ENCODE measurements around the gene IFT43. TPM values are rescaled to one million over a fixed set of nuclear protein-coding genes. Genes with fewer than 3 reads are reported as not detected.
"Not testable (repeated sequence)": the region's sequence is repeated elsewhere in the genome, so short reads cannot be mapped to it uniquely, and the experiment has no call there.

IFT43 gene
- total RNA-seq, 1 donor from 2014 or later: 8.2 TPM

DNA sequence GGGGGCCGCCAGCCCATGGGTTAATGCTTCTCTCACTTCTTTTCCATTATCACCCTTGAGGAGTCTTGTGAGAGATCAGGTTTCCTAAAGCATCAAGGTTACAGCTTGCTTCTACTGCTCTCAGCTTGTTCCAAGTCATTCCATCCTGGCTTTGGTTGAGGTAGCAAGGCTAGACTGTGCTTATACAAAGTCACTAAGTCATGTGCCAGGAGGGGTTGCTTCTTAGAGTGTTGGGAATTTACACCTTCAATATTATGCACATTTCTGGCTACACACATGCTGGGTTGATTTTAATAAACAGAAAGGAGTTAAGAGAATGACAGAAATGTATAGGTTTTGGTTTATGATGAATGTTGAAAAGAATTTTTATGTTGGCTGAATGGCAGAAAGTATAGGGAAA, 21.8 kb downstream of the IFT43 start:
- intact Hi-C loops (cut with micrococcal nuclease): no loop called here
- peaks cover 14% of the 10 kb centered on the region for H3K9me3 Mint-ChIP-seq
- peaks cover 5% of the 10 kb centered on the region for H3K36me3 Mint-ChIP-seq (ENCODE audit: low read depth)

DNA sequence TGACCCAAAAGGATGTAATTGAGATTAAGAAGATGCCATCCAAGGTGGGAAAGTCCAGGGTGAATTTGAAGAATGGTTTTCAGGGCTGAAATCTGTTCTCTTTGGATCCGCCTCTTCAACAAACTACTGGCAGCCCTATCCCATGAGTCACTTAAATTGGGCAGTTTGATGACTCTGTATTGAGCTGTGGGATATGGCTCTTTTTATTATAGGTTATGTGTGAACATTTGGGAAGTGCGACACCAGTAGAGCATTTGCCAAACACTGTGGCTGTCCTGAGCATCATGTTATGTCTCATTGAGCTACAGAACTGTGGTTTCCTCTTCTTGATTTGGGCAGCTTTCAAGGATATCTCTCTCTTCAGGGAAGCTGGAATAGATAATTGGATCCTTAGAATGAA, 22.3 kb downstream of the IFT43 start:
- H3K36me3 Mint-ChIP-seq (ENCODE audit: low read depth): peaks cover 5% of the 10 kb centered on the region
- intact Hi-C loops (cut with micrococcal nuclease): no loop called here
- H3K9me3 Mint-ChIP-seq: peaks cover 14% of the 10 kb centered on the region
- H3K27ac Mint-ChIP-seq: no peak overlapping the region
- no peak for DNase-seq (ENCODE audit: low spot score)
- no peaks in the 10 kb centered on the region for H3K27me3 Mint-ChIP-seq (ENCODE audit: low read depth)
- no peak overlapping the region for H3K4me3 Mint-ChIP-seq (ENCODE audit: low read depth)
- no peaks in the 10 kb centered on the region for H3K4me1 Mint-ChIP-seq (ENCODE audit: low read depth)

More for the DNA sequence above, 21.8 kb downstream of the IFT43 start:
- Mint-ChIP-seq H3K27me3 (ENCODE audit: low read depth) (no peaks in the 10 kb centered on the region), H3K4me3 (ENCODE audit: low read depth) (no peak overlapping the region), H3K27ac (no peak overlapping the region), H3K4me1 (ENCODE audit: low read depth) (no peaks in the 10 kb centered on the region)
- no peak for DNase-seq (ENCODE audit: low spot score)

DNA sequence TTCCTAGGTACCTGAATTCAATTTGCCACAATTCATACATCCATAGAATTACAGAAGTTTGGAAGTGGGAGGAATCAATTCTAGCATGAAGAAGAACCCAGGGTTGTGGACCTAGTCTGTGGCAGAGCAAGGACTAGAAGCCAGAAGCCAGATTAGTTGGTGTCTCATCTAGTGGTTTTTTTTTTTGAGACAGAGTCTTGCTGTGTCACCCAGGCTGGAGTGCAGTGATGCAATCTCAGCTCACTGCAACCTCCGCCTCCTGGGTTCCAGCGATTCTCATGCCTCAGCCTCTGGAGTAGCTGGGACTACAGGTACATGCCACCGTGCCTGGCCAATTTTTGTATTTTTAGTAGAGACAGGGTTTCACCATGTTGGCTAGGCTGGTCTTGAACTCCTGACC, 24.1 kb downstream of the IFT43 start:
- H3K36me3 Mint-ChIP-seq (ENCODE audit: low read depth); H3K27me3 Mint-ChIP-seq (ENCODE audit: low read depth); H3K4me3 Mint-ChIP-seq (ENCODE audit: low read depth); DNase-seq (ENCODE audit: low spot score); intact Hi-C loops (cut with micrococcal nuclease); H3K27ac Mint-ChIP-seq; H3K9me3 Mint-ChIP-seq; H3K4me1 Mint-ChIP-seq (ENCODE audit: low read depth): not testable (repeated sequence)

DNA sequence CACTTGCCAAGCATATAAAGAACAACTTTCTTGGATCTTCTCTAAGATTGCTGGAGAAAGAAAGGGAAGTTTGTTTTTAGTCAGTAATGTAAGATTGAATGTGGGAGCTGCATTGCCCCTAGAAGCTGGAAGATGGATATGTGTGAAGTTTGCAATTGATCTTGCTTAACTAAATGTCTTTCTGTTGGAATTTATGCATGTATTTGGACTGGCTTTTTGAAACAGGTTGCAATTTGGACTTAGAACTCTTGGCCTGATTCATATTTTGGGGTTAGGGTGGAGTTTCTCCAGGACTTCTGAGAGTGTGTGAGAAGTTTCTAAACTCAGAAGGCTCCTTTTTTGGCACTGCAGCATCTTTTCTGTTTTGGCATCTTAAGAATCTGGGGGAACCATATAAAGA, 26.4 kb downstream of the IFT43 start:
- Mint-ChIP-seq H3K4me1 (ENCODE audit: low read depth) (peaks cover 7% of the 10 kb centered on the region), H3K27ac (no peak overlapping the region), H3K9me3 (no peaks in the 10 kb centered on the region), H3K4me3 (ENCODE audit: low read depth) (no peak overlapping the region), H3K36me3 (ENCODE audit: low read depth) (no peaks in the 10 kb centered on the region), H3K27me3 (ENCODE audit: low read depth) (no peaks in the 10 kb centered on the region)
- intact Hi-C loops (cut with micrococcal nuclease): no loop called here
- DNase-seq (ENCODE audit: low spot score): no peak

DNA sequence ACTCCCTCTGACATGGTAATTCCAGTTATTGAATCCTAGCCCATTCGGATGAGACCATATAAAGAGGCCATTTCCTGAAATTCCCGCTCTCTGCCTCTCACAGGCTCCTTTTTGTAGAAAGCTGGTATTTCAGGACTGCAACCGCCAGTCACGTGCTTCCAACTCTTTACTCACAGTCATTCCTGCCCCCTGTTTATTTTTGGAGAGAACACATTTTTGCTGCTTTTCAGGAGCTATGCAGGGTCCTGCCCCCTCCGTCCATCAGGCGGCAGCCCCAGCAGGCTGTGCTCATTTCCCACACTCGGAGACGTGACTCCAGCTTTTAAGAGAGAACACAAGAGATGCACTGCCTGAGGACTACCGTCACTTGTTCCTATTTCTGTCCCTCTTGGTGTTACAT, 26.8 kb downstream of the IFT43 start:
- Mint-ChIP-seq H3K4me3 (ENCODE audit: low read depth) (no peak overlapping the region), H3K4me1 (ENCODE audit: low read depth) (peaks cover 7% of the 10 kb centered on the region), H3K36me3 (ENCODE audit: low read depth) (no peaks in the 10 kb centered on the region), H3K9me3 (peaks cover 3% of the 10 kb centered on the region), H3K27me3 (ENCODE audit: low read depth) (no peaks in the 10 kb centered on the region), H3K27ac (no peak overlapping the region)
- no peak for DNase-seq (ENCODE audit: low spot score)
- intact Hi-C loops (cut with micrococcal nuclease): no loop called here

DNA sequence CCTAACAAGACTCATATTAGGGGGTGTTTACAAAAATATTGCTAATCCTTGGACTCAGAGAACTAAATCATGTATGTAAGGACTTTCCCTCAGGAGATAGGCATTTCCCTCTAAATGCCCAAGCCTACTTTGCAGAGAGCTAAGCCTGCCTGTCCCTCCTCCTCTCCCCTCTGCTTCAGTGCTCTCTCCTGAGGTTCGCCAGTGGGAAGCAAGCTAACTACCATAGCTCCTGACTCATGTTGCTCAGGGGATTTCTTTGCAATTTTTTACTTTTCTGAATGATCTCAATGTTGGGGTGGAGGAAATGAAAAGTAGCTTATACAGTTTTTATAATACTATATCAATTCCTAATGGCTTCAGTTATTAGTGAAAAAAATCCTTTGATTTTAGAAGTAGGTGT, 29.6 kb downstream of the IFT43 start:
- peaks cover 30% of the 10 kb centered on the region for H3K9me3 Mint-ChIP-seq
- no peak overlapping the region for H3K27ac Mint-ChIP-seq
- H3K4me3 Mint-ChIP-seq (ENCODE audit: low read depth): no peak overlapping the region
- H3K27me3 Mint-ChIP-seq (ENCODE audit: low read depth): no peaks in the 10 kb centered on the region
- H3K36me3 Mint-ChIP-seq (ENCODE audit: low read depth): peaks cover 12% of the 10 kb centered on the region
- intact Hi-C loops (cut with micrococcal nuclease): no loop called here
- peaks cover 7% of the 10 kb centered on the region for H3K4me1 Mint-ChIP-seq (ENCODE audit: low read depth)
- DNase-seq (ENCODE audit: low spot score): no peak

DNA sequence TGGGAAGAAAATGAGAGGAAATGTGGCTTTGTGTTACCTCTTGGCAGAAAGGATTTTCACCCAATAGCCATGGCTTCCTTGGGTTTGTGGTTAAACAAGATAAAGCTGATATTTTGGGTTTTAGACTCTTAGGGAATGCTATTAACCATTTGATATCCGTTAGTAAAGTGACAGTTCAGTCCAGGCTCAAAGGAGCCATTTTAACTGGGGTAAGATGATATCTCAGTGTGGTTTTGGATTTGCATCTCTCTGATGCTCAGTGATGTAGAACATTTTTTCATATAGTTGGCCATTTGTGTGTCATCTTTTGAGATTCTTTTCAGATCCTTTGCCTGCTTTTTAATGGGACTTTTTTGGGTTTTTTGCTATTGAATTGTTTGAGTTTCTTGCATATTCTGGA, 30.1 kb downstream of the IFT43 start:
- Mint-ChIP-seq H3K9me3 (peaks cover 34% of the 10 kb centered on the region), H3K27me3 (ENCODE audit: low read depth) (no peaks in the 10 kb centered on the region), H3K4me3 (ENCODE audit: low read depth) (no peak overlapping the region), H3K27ac (no peak overlapping the region), H3K4me1 (ENCODE audit: low read depth) (peaks cover 7% of the 10 kb centered on the region), H3K36me3 (ENCODE audit: low read depth) (peaks cover 16% of the 10 kb centered on the region)
- intact Hi-C loops (cut with micrococcal nuclease): no loop called here
- DNase-seq (ENCODE audit: low spot score): no peak

DNA sequence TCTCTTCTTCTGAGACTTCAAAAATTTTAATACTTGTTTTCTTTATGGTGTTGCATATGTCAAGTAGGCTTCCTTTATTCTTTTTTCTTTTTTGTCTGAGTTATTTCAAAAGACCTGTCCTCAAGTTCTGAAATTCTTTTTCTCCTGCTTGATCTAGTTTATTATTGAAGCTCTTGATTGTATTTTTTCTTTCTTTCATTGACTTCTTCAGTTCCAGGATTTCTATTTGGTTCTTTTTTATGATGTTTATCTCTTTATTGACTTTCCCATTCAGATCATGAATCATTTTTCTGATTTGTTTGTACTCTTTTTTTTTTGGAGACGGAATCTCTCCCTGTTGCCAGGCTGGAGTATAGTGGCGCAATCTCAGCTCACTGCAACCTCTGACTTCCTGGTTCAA, 34.1 kb downstream of the IFT43 start:
- Mint-ChIP-seq H3K9me3 (peaks cover 34% of the 10 kb centered on the region), H3K36me3 (ENCODE audit: low read depth) (peaks cover 16% of the 10 kb centered on the region)
- intact Hi-C loops (cut with micrococcal nuclease): no loop called here

DNA sequence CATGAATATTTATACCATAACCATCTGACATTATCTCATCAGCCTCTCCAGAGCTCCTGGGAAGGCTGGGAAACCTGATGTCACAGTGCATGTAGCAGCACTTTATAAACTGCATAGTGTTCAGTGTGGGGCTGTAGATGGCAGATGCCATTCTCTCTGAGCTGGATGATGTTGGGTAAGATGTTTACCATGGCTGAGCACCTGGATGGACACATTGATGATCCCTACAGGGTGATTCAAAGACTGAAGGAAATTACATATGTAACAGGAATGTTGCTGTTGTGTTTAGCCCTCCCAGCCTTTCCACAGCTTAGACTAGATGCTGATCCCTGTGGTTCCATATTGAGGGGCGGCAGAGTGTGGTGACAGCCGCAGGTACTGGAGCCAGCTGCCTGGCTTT, 37.4 kb downstream of the IFT43 start:
- Mint-ChIP-seq H3K4me3 (ENCODE audit: low read depth) (no peak overlapping the region), H3K4me1 (ENCODE audit: low read depth) (no peaks in the 10 kb centered on the region), H3K27ac (no peak overlapping the region)

More for the DNA sequence above, 34.1 kb downstream of the IFT43 start:
- no peak overlapping the region for H3K27ac Mint-ChIP-seq
- DNase-seq (ENCODE audit: low spot score): no peak
- H3K27me3 Mint-ChIP-seq (ENCODE audit: low read depth): no peaks in the 10 kb centered on the region
- H3K4me3 Mint-ChIP-seq (ENCODE audit: low read depth): no peak overlapping the region
- H3K4me1 Mint-ChIP-seq (ENCODE audit: low read depth): peaks cover 7% of the 10 kb centered on the region

DNA sequence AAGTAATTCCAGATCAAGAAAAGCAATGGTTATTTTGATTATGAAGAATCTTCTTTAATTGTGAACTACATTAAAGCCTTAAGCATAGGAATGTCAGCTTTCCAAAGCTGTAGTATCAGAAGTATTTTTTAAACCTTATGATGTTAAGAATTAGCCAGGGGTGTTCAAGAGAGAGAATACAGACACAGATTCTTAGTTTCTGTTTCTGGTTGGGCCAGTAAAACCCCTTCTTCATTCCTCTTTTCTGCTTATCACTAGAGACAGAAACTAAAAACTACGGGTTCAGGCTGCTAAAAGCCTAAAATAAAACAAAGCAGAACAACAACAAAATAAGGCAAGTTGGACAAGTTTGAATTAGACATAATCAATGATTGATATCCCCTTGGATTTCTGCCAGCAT, 38.2 kb downstream of the IFT43 start:
- Mint-ChIP-seq H3K27ac (no peak overlapping the region), H3K4me3 (ENCODE audit: low read depth) (no peak overlapping the region), H3K9me3 (peaks cover 19% of the 10 kb centered on the region), H3K4me1 (ENCODE audit: low read depth) (no peaks in the 10 kb centered on the region), H3K36me3 (ENCODE audit: low read depth) (peaks cover 16% of the 10 kb centered on the region), H3K27me3 (ENCODE audit: low read depth) (no peaks in the 10 kb centered on the region)
- DNase-seq (ENCODE audit: low spot score): no peak
- intact Hi-C loops (cut with micrococcal nuclease): no loop called here

More for the DNA sequence above, 37.4 kb downstream of the IFT43 start:
- Mint-ChIP-seq H3K27me3 (ENCODE audit: low read depth) (no peaks in the 10 kb centered on the region), H3K36me3 (ENCODE audit: low read depth) (peaks cover 16% of the 10 kb centered on the region), H3K9me3 (peaks cover 25% of the 10 kb centered on the region)
- no peak for DNase-seq (ENCODE audit: low spot score)
- intact Hi-C loops (cut with micrococcal nuclease): no loop called here

DNA sequence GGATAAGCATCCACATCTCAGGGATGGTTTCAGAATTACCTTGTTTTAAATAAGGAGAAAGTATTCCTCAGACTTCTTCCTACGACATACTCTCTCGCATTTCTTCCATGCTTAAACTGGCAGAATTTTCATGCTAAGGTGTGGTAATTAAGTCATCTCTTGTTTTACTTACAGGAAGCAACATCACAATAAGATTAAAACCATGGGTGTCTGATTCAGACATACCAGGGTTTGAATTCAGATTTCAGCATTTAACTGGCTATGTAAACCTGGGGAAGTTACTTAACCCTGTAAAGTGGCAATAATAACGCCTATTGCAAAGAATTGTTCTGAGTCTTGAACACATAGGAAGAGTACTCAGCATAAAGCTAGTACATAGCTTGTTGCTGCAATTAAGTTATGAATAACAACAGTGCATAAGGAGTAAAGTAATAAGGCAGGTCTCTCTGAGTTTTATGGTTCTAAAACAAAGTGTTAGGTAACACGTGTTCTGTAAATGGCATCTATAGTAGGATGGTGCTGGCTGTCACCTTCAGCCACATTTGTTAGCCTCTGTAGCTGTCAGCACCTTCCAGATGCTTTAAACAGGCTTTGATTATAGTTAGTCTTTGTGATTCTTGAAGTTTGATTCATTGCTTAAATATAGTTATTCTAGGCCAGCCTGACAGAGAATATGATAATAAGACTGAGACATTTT, 38.8 kb downstream of the IFT43 start:
- Mint-ChIP-seq H3K4me3 (ENCODE audit: low read depth) (no peak overlapping the region), H3K36me3 (ENCODE audit: low read depth) (peaks cover 11% of the 10 kb centered on the region), H3K27ac (no peak overlapping the region), H3K9me3 (peaks cover 13% of the 10 kb centered on the region), H3K27me3 (ENCODE audit: low read depth) (no peaks in the 10 kb centered on the region), H3K4me1 (ENCODE audit: low read depth) (no peaks in the 10 kb centered on the region)
- intact Hi-C loops (cut with micrococcal nuclease): no loop called here
- no peak for DNase-seq (ENCODE audit: low spot score)

DNA sequence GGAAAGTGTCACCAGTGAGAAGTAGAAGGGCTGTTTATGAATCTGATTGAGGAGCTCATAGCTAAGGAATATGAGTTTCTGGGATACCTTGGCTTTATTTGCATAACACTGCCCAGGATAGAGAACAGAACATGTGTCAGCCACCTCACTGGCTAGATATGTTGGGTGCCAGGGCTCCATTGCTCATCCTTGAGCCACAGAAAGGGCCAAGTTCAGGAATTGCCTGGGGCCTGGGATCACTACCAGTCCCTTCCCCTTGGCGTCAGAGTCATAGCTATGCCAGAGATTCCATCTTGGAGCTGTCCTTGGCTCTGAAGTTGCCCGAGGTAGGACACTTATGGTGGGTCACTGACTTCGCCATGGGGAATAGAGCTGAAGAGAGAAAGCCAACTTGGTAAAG, 49.0 kb downstream of the IFT43 start:
- no peaks in the 10 kb centered on the region for H3K36me3 Mint-ChIP-seq (ENCODE audit: low read depth)
- no peaks in the 10 kb centered on the region for H3K9me3 Mint-ChIP-seq
- DNase-seq (ENCODE audit: low spot score): no peak
- H3K27me3 Mint-ChIP-seq (ENCODE audit: low read depth): no peaks in the 10 kb centered on the region
- intact Hi-C loops (cut with micrococcal nuclease): no loop called here
- no peak overlapping the region for H3K27ac Mint-ChIP-seq
- H3K4me1 Mint-ChIP-seq (ENCODE audit: low read depth): no peaks in the 10 kb centered on the region
- H3K4me3 Mint-ChIP-seq (ENCODE audit: low read depth): no peak overlapping the region

DNA sequence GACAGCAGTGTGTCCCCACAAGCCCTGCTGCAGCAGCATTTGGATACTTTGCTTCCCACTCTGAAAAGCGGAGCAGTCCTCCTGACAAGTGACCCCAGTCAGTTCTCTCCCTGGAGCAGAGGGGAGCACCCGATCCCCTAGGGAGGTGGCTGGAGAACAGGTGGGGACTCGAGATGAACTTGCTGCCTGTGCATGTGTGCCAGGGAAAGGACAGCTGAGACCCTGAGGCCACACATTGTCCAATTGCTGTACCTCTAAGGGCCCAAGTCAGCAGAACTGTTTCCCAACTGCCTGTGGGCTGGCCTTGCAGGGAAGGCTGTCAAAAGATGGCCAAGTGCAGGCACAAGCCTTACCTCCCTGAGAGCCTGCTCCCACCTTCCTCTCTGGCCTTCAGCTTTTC, 55.1 kb downstream of the IFT43 start:
- DNase-seq (ENCODE audit: low spot score): no peak
- H3K36me3 Mint-ChIP-seq (ENCODE audit: low read depth): no peaks in the 10 kb centered on the region
- no peaks in the 10 kb centered on the region for H3K9me3 Mint-ChIP-seq
- intact Hi-C loops (cut with micrococcal nuclease): no loop called here
- no peak overlapping the region for H3K4me3 Mint-ChIP-seq (ENCODE audit: low read depth)
- H3K4me1 Mint-ChIP-seq (ENCODE audit: low read depth): no peaks in the 10 kb centered on the region
- H3K27me3 Mint-ChIP-seq (ENCODE audit: low read depth): no peaks in the 10 kb centered on the region
- H3K27ac Mint-ChIP-seq: no peak overlapping the region

DNA sequence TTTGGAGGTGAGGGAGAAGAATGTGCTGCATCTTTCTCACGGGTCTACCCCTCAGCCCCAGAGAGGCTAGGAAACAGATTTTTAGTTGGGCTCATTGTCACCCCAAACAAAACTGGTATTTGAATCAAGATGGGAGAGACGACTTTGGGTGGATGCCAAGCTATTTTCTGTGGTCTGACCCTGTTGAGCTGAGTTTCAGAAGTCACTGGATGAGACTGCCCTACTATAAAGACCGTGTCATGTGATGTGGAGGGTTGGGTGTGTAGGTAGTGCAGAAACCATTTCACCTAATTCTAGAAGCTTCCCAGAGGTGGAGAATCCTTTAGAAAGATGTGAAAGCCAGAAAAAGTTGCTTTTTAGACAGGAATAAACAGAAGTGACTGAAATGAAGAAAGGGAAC, 60.2 kb downstream of the IFT43 start:
- intact Hi-C loops (cut with micrococcal nuclease): no loop called here
- Mint-ChIP-seq H3K36me3 (ENCODE audit: low read depth) (no peaks in the 10 kb centered on the region), H3K4me3 (ENCODE audit: low read depth) (no peak overlapping the region), H3K27ac (no peak overlapping the region), H3K9me3 (no peaks in the 10 kb centered on the region), H3K27me3 (ENCODE audit: low read depth) (no peaks in the 10 kb centered on the region), H3K4me1 (ENCODE audit: low read depth) (no peaks in the 10 kb centered on the region)
- no peak for DNase-seq (ENCODE audit: low spot score)

Data from activated T-helper 2 cell treated with anti-CD3 and anti-CD28 coated beads, Interferon-gamma antibody, Interleukin-2, Interleukin-4, amounts not matched to agents 10 μg/mL and 5 μg/mL and 100 μg/mL, durations not matched to agents 14 hours and 24 hours and 36 hours (primary cell).